HepG2 (cell line): ENCODE measurements around the gene HSP90AB1. TPM values are rescaled to one million over a fixed set of nuclear protein-coding genes. Genes with fewer than 3 reads are reported as not detected.

Source experiments
- BCLAF1 ChIP-seq: fragments of 450-650 bp; IDR thresholded peaks from 2 replicates; pipeline ENCODE4 v1.6.1; 2017; ENCODE audit warnings: mild to moderate bottlenecking
- CC2D1A ChIP-seq: sonication (generic); formaldehyde crosslinking; IDR thresholded peaks from 2 replicates; pipeline ENCODE4 v1.8.1; 2023; ENCODE audit warnings: mild to moderate bottlenecking, missing genetic modification reagents
- CCAR2 ChIP-seq: fragments of 200-400 bp; formaldehyde crosslinking; optimal IDR thresholded peaks from 2 replicates; pipeline ENCODE3; 2018; ENCODE audit warnings: low read depth, mild to moderate bottlenecking, low read length, moderate library complexity
- CERS6 ChIP-seq: sonication (generic); formaldehyde crosslinking; IDR thresholded peaks from 2 replicates; pipeline ENCODE4 v1.5.0; 2020; ENCODE audit warnings: missing genetic modification reagents
- CREB1 ChIP-seq, 2 experiments: fragments of 450-650 bp in 1 of 2; IDR thresholded peaks; 2 replicates each; pipeline ENCODE4 v1.6.1; 2016 to 2017; ENCODE audit warnings: control low read depth in 1 of 2, mild to moderate bottlenecking in 1 of 2, missing compliant biosample characterization in 1 of 2, missing genetic modification characterization in 1 of 2
- ELF3 ChIP-seq: IDR thresholded peaks from 2 replicates; pipeline ENCODE4 v1.6.1; 2016; ENCODE audit warnings: missing genetic modification reagents, missing compliant biosample characterization
- ESRRA ChIP-seq: sonication (generic); formaldehyde crosslinking; IDR thresholded peaks from 2 replicates; pipeline ENCODE4 v1.5.1; 2020; ENCODE audit warnings: mild to moderate bottlenecking, low read depth, missing genetic modification reagents
- HHEX ChIP-seq: IDR thresholded peaks from 2 replicates; pipeline ENCODE4 v1.6.1; 2016; ENCODE audit warnings: control low read depth
- HNF4A ChIP-seq: sonication (generic); formaldehyde crosslinking; IDR thresholded peaks from 2 replicates; pipeline ENCODE4 v1.4.0; 2020; ENCODE audit warnings: missing genetic modification reagents
- KAT2B ChIP-seq: fragments of 150-350 bp; IDR thresholded peaks from 2 replicates; pipeline ENCODE4 v1.6.1; 2014; ENCODE audit warnings: low read depth, low read length, borderline replicate concordance
- KLF11 ChIP-seq: IDR thresholded peaks from 2 replicates; pipeline ENCODE4 v1.6.1; 2016; ENCODE audit warnings: missing compliant biosample characterization
- MED1 ChIP-seq: sonication (generic); formaldehyde crosslinking; IDR thresholded peaks from 2 replicates; pipeline ENCODE4 v1.4.0; 2020; ENCODE audit warnings: missing genetic modification reagents
- POLR2A ChIP-seq, 2 experiments: IDR thresholded peaks; 2 replicates each; pipeline ENCODE4 v1.6.1; 2011; ENCODE audit warnings: low read depth in 2 of 2, low read length in 2 of 2, mild to moderate bottlenecking in 1 of 2, moderate library complexity in 1 of 2; ENCODE audit not compliant: insufficient read depth in 1 of 2
- SOX6 ChIP-seq, 2 experiments: fragments of 450-650 bp in 1 of 2; sonication (generic) in 1 of 2; formaldehyde crosslinking in 1 of 2; IDR thresholded peaks; 2 replicates each; pipeline versions ENCODE4 v1.4.0 to v1.6.1; 2017 to 2020; ENCODE audit warnings: antibody characterized with exemption in 1 of 2, mild to moderate bottlenecking in 1 of 2, missing genetic modification reagents in 1 of 2
- SRY ChIP-seq: sonication (generic); formaldehyde crosslinking; IDR thresholded peaks from 2 replicates; pipeline ENCODE4 v1.8.0; 2022; ENCODE audit warnings: mild to moderate bottlenecking, missing genetic modification reagents
- XBP1 ChIP-seq: sonication (generic); formaldehyde crosslinking; IDR thresholded peaks from 2 replicates; pipeline ENCODE4 v1.5.0; 2020; ENCODE audit warnings: missing genetic modification reagents
- ZBTB10 ChIP-seq: sonication (generic); formaldehyde crosslinking; IDR thresholded peaks from 2 replicates; pipeline ENCODE4 v1.4.0; 2020; ENCODE audit warnings: missing genetic modification reagents, borderline replicate concordance
- ZNF496 ChIP-seq: sonication (generic); formaldehyde crosslinking; IDR thresholded peaks from 2 replicates; pipeline ENCODE4 v1.8.1; 2023; ENCODE audit warnings: mild to moderate bottlenecking, moderate library complexity, missing genetic modification reagents; ENCODE audit not compliant: insufficient replicate concordance
- polyA plus RNA-seq, 8 experiments: library from polyadenylated mRNA; depleted of rRNA in 3 of 8; stranded (reverse) in 7 of 8; unstranded in 1 of 8; fragments of >200 nt; fragmentation: Illumina TruSeq in 4 of 8; extraction: Trizol in 4 of 8; gene quantifications; 2 replicates each; pipeline versions ENCODE4 v1.2.1 to v1.2.3, GENCODE V29; 2011 to 2016; ENCODE audit warnings: low read depth in 4 of 8, missing spikeins in 1 of 8, mixed read lengths in 1 of 8; ENCODE audit not compliant: insufficient read depth in 1 of 8
- total RNA-seq, 5 experiments: library from RNA; depleted of rRNA; stranded (reverse); fragments of >200 nt; fragmentation: Illumina TruSeq; extraction: Trizol; gene quantifications; 2 replicates each; pipeline ENCODE4 v1.2.3, GENCODE V29; 2016; ENCODE audit warnings: low read depth in 1 of 5
- TF ChIP-seq, protein P1 (sequence below): sonication (generic); formaldehyde crosslinking; IDR thresholded peaks from 2 replicates; pipeline ENCODE4 v1.5.1; 2020; ENCODE audit warnings: mild to moderate bottlenecking, moderate library complexity, missing genetic modification reagents
- TF ChIP-seq, protein P2 (sequence below): conservative IDR thresholded peaks from 2 replicates; pipeline ENCODE4 v1.6.1; 2018; ENCODE audit warnings: missing genetic modification reagents

Gene HSP90AB1
- total and polyA plus RNA-seq, 2 of the 13 experiments (the other 11 are each of a cell fraction or from before 2014, with no cell fraction given): 1,325 to 1,472 TPM

- TF ChIP-seq, protein P1, sequence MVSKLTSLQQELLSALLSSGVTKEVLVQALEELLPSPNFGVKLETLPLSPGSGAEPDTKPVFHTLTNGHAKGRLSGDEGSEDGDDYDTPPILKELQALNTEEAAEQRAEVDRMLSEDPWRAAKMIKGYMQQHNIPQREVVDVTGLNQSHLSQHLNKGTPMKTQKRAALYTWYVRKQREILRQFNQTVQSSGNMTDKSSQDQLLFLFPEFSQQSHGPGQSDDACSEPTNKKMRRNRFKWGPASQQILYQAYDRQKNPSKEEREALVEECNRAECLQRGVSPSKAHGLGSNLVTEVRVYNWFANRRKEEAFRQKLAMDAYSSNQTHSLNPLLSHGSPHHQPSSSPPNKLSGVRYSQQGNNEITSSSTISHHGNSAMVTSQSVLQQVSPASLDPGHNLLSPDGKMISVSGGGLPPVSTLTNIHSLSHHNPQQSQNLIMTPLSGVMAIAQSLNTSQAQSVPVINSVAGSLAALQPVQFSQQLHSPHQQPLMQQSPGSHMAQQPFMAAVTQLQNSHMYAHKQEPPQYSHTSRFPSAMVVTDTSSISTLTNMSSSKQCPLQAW: no peak
- TF ChIP-seq SRY (CRISPR knock-in tag) (no peak), MED1 (peak; percentile 35; the same call in 1 of the 2 replicates), HHEX (CRISPR knock-in tag) (no peak), ZBTB10 (CRISPR knock-in tag) (peak; percentile 46; the same call in 1 of the 2 replicates), CERS6 (CRISPR knock-in tag) (no peak), ZNF496 (CRISPR knock-in tag) (no peak), KAT2B (no peak), CREB1 (IDR thresholded peaks at IDR 0.05) (no peak), CREB1 (CRISPR knock-in tag; IDR thresholded peaks at IDR 0.05) (no peak), ELF3 (CRISPR knock-in tag) (peak; percentile 77), CC2D1A (CRISPR knock-in tag) (no peak), XBP1 (CRISPR knock-in tag) (no peak), BCLAF1 (no peak), SOX6 (IDR thresholded peaks at IDR 0.05) (no peak), SOX6 (CRISPR knock-in tag; IDR thresholded peaks at IDR 0.05) (no peak; the same call in 1 of the 2 replicates), CCAR2 (no peak), ESRRA (CRISPR knock-in tag) (no peak), KLF11 (CRISPR knock-in tag) (no peak), HNF4A (CRISPR knock-in tag) (no peak), POLR2A (IDR thresholded peaks at IDR 0.05; ENCODE audit: insufficient read depth in 1 of 2, low read depth in 2 of 2, low read length in 2 of 2) (no peak; a peak in 1 of 4 replicates)
- TF ChIP-seq, protein P2, sequence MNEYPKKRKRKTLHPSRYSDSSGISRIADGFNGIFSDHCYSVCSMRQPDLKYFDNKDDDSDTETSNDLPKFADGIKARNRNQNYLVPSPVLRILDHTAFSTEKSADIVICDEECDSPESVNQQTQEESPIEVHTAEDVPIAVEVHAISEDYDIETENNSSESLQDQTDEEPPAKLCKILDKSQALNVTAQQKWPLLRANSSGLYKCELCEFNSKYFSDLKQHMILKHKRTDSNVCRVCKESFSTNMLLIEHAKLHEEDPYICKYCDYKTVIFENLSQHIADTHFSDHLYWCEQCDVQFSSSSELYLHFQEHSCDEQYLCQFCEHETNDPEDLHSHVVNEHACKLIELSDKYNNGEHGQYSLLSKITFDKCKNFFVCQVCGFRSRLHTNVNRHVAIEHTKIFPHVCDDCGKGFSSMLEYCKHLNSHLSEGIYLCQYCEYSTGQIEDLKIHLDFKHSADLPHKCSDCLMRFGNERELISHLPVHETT (CRISPR knock-in tag): no peak
These were observed 16.6 kb downstream of the HSP90AB1 start (continued) for GRCh38 chr6:44263354-44264100.
